Midbrain (tissue), 1 donor: ENCODE measurements around the gene PIK3CA.

ENCODE experiments used
- DNase-seq: peaks from one replicate; lab custom pipeline; 2025; lab: John Stamatoyannopoulos, UW

PIK3CA gene

DNA sequence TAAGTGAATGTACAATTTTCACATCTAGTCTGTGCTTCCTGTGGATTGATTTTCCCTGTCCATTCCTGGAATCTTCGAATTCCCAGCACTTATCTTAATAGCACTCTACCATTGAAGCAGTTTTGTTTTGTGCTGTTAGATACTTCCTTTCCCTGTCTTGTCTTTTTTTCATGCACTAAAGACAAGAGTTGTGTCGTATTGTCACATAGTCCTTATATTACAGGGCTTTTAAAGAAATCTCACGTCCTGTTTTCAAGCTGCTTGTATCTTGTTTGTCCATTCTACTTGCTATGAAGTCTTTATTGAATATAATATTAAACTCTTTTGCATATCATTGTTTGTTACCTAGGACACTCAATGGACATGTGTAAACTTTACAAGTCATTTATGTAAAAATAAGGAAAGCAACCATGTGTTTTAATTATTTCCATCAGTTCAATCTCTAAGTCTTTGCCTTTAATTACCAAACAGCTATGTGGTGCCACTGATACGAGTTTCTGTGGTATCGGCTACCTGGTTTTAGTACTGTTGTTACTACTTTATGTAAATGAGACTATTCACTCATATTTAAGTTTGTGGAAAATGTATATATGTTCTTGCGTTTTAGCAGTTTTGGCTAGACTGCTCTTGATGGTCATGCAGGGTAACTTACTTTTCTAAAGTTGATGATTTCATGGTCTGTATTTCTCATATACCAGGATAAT, 10.3 kb downstream of the PIK3CA start:
- DNase-seq = no peak

DNA sequence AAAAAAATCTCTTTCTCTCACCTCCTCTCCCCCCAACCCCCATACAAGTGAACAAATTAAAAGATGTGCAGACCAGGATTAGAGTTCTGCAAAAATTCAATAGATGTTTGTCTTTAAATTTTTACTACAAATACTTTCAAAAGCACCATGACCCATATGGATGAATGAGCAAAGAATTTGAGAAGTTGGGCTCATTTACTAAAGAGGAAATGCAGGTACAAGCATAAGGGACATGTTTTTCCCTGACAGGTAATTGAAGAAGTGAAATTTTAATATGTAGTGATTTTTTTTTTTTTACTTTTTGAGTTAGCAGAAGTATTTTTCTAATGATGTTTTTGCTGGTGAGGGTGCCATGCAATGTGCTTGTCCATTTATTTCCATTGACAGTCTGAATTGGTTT, 15.3 kb downstream of the PIK3CA start:
- no peak for DNase-seq

DNA sequence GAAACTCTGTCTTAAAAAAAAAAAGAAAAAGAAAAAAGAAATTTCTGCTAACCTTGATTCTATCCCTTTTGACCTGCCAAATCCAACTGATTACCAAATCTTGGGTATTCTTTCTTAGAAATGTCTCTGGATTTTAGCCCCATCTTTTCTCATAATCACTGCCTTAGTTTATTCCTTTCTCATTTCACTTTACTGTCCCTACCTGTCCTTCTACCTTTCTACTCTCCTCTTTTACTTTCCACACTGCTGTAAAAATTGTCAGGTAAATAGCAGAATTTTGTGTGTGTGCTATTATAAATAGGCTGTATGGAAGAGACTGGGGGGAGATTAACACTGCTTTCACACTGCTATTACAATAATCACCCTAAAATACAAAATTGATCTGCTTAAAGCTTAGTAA, 16.7 kb downstream of the PIK3CA start:
- DNase-seq = no peak

DNA sequence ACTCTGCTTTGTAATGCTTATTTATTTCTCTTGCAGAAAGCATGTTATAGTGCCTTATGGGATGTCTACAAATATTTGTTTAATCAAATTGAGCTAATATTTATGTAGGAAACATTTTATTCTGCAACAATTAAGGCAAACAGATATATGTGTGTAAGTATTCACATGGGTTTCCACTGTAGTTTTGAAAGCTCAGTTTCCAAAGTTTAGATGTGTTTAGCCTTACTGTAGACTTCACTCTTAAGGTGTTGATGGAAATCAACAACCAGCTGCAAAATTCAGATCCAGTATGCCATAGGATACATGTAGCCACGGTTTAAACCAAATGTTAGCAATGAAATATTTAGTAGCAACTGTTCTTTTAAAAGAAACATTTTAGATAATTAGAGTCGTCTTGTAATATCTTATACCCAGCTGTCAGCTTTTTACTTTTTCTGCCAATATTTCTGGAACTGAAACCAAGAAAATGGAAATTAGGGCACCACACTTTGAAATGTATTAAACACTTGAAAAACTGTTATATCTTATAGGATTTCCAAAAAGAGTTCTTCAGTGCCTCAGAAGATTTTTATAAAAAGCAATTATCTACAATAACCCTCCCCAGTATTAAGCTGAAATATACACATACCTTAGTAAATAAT, 18.5 kb downstream of the PIK3CA start:
- DNase-seq = no peak

DNA sequence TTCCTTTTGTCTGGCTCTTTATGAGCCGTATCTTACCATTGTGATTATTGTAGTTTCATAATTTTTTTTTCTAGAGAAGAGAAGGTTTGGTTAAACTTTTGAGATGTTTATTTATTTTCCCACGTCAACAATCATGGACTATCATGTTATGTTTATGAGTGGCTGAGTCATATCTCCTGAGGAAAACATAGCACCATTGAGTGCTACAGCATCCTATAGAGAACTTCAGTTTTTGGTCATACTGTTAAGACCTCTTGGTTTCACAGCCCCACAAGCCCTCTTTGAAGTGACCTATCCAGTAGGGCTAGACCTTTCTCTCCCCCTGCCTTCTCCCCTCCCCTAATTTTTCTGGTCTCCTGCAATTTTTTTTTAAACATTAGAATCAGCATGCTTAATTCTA, 20.8 kb downstream of the PIK3CA start:
- DNase-seq = no peak

DNA sequence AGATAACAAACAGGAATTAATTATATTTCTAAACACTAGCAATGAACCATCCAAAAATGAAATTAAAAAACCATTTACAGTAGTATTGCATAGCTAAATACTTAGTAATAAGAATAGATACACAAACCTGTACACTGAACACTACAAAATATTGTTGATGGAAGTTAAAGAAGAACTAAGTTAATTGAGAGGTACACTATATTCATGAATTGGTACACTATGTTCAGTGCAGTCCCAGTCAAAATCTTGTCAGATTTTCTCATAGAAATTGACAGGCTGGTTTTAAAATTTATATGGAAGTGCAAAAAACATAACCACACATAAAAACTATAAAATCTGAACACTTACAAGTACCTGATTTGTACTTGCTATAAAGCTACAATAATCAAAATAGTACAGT, 24.4 kb downstream of the PIK3CA start:
- DNase-seq = no peak

DNA sequence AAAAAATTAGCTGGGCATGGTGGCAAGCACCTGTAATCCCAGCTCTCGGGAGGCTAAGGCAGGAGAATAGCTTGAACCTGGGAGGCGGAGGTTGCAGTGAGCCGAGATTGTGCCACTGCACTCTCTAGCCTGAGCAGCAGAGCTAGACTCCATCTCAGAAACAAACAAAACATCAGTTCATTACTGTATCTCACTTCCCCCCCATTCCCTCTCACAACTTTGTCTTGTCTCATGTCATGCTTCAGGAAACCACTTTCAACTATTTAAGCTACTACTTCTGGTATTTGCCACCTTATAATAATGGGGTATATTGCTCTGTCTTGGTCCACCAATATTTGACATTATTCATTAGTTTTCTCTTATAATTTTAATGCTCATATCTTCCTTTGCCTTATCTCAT, 26.2 kb downstream of the PIK3CA start:
- no peak for DNase-seq

DNA sequence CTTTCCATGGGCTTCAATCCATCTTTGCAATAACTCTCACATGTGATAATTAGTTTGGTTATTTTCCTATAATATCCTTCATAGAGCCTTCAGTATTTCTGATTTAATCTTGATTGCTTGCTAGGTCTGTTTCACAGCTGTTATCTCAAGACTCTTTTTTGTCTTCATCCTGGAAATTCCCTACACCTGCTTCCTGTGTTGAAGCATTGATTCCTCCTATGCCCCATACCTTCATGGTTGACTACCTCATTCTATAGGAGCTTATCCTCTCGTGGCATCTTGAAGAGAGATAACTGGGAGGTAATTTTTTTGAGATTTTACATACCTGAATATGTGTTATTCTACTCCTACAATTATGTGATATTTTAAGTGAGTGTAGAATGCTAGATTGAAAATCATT, 26.7 kb downstream of the PIK3CA start:
- no peak for DNase-seq

DNA sequence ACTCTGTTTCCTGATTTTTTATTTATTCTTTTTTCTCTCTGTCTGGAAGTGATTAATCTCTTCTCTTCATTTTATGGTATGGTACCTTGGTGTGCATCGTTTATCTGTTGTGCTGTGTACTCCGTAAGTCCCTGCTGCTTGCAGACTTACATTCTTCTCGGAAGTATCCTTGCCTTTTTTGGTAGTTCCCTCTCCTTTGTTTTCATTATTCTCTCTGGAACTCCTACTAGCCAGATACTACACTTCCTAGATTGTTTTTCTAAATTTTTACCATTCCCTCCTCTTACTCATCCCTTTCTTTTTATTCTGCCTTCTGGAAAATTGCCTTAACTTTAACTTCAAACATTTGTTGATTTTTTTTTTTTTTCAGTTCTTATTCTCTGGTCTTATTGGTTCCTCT, 27.2 kb downstream of the PIK3CA start:
- DNase-seq = no peak

DNA sequence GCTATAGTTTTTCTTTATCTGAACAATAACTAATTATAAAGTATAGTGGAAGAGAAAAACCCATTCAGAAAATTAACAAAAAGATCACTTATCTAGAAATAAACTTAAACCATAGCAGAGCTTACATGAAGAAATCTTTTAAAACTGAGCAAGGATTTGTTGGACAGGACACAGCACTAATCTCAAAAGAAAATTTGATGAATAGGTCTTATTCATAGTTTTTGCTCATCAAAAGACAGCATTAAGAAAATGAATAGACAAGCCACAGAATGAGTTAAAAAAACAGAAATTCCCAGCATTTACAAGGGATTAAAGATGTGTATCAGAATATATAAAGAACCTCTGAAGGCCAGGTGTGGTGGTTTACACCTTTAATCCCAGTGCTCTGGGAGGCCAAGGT, 29.5 kb downstream of the PIK3CA start:
- no peak for DNase-seq

DNA sequence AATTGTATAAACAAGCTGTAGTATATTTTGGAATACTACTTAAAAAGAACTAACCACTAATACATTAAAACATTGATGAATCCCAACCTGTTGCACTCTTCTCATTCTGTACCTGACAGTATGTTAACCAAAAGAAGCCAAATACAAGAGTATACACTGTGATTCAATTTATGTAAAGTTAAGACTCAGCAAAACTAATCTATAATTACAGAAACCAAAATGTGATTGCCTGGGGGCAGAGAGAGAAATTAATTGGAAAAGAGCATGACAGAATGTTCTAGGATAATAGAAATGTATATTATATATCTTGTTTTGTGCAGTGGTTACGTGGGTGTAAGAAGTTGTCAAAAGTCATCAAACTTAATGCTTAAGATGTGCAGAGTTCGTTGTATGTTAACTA, 31.1 kb downstream of the PIK3CA start:
- no peak for DNase-seq

DNA sequence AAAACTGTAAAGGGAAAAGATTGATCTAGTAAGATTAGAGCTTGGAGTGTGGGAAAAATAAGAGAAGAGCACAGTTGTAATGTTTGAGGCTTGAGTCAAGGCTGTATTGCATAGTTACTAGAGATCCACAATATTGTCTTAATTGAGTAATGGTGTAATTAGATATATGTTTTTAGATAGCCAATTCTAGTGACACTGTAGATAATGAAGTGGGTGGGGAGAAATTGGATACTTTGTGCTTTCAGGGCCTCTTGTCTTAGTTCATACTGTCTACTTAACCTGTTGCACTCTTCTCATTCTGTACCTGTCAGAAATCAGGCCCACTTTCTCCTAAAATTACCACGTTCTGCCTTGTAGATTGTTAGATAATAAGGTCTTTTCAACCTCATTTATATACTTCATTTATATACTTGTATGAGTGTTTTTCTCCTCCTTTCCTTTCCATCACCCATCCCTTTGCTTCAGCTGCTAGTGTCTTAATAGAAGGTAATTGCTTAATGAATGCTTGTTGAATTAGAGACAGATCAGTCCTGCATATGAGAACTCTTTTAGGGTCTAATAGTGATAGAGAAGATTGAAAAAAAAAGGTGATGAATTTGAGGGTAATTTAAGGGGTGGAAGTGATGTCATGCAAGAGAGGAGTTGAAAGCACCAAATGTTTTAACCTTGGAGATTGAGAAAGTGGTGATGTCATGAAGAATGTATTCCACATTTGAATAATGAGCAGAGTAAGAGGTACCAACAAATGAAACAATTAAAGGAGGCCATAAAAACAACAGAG, 32.0 kb downstream of the PIK3CA start:
- DNase-seq = no peak

DNA sequence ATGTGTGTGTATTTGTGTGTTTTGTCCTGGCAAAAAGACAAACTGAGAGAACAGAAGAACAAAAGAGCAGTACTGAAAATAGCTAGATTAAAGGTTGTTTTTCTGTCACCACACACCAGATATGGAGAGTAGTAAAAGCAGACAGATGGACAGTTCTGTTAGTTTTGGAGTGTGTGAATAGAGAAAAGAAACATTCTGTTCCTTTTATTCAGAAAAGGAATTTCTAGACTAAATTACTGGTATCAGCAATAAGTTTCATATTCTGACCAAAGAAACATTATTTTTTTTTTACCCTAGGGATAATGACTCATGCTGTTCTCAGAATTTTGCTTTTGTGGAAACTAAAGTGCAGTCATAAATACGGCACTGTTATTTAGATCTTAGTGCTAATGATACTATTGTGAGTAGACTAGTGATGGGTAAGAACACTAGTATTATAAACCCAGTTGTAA, 32.9 kb downstream of the PIK3CA start:
- no peak for DNase-seq

DNA sequence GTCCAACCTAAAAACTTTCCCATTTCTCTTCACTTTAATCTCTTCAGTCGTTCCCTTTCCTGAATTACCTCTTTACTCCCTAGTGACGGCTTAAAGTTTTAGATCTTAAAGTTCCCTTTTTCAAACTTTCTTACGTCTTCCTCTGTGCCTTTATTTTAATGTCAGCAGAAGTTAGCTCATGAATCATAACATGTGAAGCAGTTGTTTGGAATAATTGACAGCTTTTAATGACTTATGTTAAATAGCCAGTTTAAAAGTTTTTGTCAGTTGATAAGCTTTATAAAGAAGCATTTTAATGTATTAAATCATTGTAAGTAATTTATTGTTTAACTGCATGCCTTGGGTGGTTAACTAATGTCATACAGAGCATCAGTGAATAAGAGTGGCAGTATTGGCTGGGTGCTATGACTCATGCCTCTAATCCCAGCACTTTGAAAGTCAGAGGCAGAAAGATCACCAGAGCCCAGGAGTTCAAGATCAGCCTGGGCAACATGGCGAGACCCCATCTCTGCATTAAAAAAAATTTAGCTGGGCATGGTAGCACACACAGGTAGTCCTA, 33.9 kb downstream of the PIK3CA start:
- DNase-seq = no peak

DNA sequence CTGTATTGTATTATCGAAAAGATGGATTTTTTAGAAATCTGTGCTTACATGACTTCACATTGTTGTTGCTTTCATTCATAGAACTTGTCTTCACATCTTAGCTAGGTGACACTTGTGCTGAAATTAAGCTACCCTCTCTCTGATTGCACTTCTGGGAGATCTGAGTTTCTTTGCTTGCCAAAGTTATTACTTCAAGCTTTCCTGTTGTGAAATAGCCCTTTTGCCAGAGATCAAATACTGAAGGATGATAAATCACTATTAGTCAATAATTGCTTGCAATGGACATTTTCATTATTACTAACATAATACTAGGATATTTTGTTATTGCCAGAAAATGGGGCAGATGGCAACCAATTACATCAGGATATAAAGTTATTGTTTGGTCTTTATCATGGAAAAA, 34.7 kb downstream of the PIK3CA start:
- no peak for DNase-seq

DNA sequence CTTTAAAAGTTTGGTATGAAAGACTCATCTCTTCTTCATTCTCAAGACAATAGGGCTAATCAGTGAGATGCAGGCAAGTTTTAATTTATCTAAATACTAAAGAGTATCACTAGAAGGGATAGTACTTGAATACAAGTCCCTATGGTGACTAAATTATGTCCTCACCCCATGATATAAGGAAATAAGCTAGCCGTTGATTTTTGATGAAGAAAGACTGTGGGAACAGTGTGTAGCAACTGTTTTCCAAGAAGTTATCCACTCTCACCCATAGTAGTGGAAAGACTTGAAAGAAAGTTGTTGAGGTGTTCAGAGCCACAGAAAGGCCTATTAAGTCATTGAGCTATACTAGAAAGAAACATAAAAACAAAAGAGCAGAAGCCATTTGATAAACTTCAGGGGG, 36.7 kb downstream of the PIK3CA start:
- no peak for DNase-seq

DNA sequence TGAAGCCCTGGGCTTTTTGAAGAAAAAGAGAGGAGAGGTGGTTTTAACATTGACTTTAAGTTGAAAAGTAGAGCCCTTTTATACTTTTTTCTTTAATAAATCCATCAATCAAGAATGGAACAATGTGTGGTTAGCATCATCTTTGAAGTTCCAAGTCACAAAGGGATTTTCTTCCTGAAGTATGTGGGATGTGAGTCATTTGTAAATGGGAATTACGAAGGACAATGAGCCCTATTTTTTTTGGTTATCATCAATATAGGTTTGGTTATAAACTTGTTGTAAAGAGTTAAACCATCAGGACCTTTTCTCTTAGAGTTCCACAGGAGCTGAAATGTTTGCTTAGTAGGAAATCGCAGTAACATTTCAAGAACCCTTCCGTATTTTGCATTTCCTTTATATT, 38.3 kb downstream of the PIK3CA start:
- no peak for DNase-seq

DNA sequence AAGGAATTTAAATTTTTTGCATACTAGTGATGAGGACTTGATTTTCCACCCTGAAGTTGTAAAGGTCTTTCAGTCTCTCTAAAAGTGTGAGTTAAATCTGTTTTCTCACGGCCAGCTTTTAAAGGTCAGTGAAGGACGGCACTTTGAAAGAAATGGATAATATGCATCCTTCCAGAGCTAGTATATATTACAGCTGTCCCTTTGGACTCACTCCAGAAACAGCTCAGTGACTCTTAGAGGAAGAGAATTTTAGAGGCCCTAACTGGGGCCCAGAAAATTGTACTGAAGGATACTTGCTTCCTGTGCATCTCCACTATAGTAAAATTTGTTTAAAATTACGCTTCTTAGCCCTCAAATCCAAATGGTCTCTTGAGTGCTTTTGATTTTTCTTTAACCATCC, 41.6 kb downstream of the PIK3CA start:
- no peak for DNase-seq

DNA sequence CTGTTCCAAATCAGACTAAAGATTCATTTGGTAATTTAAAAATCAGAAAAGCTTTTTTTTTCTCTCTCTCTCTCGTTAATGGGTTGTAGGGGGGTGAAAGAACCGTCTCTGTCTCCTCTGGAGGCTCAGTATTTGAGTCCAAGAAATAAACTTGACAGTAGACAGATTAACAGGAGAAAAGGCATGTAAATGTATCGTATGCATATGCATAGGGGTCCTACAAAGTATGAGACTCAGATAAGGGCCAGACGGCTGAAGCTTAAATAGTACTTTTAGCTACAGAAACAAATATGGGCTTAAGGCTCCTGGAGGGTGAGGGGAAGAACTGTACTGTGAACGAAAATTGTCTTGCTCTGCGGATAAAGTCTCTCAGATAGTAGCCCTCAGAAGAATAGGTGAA, 42.4 kb downstream of the PIK3CA start:
- DNase-seq = no peak

DNA sequence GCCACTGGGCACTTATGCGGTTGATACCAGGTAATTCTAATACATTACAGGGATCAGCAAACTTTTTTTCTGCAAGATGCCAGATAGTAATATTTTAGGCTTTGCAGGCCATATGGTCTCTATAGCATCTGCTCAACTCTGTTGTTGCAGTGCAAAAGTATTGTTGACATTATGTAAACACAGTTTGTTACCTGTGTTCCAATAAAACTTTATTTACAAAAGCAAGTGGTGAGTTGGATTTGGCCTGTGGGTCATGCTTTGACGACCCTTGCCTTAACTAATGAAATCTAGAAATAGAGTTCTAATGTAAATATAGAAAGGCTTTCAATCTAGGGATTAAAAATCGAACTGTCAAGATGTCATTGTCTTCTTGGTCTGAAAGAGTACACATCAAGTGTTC, 44.4 kb downstream of the PIK3CA start:
- no peak for DNase-seq

DNA sequence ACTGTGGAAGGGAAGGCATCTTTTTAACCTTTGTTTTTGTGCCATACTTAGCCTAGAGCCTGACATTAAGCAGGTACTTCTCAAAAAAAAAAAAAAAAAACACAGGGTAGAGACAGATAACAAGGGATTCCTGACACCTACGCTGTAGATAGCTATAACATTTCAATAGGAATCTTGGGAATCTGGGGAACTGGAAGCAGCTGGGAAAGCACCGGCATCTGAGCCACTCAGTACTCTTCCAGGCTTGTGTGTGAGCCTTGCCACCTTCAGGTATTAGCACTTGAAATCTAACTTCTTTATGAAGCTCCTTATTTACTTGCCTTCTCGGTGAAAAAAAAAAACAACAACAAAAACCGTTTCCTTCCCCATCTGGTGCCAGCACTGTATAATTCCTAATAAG, 46.8 kb downstream of the PIK3CA start:
- no peak for DNase-seq

DNA sequence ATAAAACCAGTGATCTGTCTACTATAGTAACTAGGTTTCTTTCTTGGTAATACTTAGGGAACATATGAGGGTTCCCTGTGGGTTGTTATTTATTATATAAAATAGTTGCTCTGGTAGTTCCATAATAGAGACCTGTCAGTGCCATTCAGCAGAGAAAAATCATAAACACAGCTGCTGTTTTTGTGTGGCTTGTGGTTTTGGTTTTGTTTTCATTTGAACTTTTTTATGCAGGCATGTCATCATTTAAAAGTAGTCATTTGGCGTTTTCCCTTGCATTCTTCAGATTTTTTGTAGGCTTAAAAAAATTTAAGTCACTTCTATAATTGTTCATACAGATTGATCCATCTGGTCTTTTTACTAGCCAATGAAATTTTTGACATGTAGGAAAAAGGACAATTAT, 47.9 kb downstream of the PIK3CA start:
- no peak for DNase-seq

DNA sequence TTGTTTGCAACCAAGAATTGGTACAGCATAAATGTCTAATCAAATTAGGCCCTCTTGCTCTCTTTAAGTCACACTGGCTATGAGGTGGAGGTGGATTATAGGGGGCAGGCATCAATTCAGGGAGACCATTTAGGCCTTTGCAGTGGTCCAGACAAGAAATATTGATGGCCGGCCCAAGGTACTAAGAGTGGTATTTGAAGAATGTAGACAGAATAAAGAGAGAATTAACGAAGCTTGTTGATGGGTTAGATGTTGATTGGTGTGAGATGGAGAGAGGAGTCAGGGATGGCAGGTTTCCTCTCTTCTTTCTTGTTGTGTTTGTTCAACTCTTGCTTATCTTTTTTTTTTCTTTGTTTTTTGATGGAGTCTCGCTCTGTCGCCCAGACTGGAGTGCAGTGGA, 48.5 kb downstream of the PIK3CA start:
- DNase-seq = no peak
